IMR-90 (cell line): ENCODE measurements around the gene SOBP.

ENCODE experiments used
- POLR2A ChIP-seq: IDR thresholded peaks from 2 replicates; pipeline ENCODE4 v1.6.1; 2012; ENCODE audit warnings: mild to moderate bottlenecking, low read depth, low read length
- RAD21 ChIP-seq: IDR thresholded peaks from 2 replicates; pipeline ENCODE4 v1.6.1; 2012; ENCODE audit warnings: low read length, improper control_type of control experiment
- TF ChIP-seq, protein P1 (sequence below): conservative IDR thresholded peaks from 2 replicates; pipeline ENCODE4 v1.5.1; 2012; ENCODE audit warnings: mild to moderate bottlenecking, low read depth, low read length, improper control_type of control experiment

DNA sequence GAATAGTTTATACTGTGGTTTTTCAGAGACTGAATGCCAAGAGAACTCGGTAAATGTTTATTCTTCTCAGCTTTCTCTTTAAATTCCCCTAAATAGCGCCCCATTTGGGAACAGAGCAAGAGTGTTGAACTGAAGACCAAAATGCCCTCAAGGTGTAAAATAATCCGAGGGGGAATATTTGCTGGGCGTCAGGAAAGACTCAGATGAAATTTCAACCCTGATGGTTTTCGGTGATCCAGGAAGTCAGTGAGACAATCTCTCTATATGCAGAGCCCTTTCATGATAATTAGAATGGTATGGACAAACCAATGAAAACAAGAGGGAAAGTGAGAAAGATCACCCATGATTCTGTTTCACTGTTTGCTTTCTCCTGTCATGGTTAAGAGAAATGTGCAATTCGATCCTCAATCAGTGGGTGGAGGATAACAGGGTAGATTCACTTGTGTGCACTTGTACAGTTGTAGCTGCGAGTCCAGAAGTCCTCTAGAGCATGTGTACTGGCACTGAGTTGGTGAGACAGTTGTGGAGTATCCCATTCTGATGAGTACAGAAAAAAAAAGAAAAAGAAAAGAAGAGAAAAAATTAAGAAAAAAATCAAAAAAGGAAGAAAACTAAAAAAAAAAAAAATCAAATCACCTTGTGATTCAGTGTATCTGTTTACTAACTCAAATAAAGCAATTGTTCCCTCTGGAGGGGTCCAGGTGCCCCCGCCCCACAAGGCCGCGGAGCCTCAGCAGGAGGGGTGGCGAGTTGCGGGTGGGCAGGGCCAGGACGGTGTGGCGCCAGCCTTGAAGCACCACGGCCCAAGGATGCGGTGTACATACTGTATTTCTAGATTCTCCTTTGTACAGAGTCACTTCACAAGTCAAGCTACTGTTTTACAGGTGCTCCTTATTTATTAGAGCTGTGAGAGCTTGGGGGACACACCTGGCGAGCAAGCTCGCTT lies 169.3 kb downstream of the SOBP start:
- TF ChIP-seq, protein P1, sequence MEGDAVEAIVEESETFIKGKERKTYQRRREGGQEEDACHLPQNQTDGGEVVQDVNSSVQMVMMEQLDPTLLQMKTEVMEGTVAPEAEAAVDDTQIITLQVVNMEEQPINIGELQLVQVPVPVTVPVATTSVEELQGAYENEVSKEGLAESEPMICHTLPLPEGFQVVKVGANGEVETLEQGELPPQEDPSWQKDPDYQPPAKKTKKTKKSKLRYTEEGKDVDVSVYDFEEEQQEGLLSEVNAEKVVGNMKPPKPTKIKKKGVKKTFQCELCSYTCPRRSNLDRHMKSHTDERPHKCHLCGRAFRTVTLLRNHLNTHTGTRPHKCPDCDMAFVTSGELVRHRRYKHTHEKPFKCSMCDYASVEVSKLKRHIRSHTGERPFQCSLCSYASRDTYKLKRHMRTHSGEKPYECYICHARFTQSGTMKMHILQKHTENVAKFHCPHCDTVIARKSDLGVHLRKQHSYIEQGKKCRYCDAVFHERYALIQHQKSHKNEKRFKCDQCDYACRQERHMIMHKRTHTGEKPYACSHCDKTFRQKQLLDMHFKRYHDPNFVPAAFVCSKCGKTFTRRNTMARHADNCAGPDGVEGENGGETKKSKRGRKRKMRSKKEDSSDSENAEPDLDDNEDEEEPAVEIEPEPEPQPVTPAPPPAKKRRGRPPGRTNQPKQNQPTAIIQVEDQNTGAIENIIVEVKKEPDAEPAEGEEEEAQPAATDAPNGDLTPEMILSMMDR: no peak
- no peak for TF ChIP-seq RAD21
- no peak for TF ChIP-seq POLR2A
